HG02884 (cell line): ENCODE data around the gene DSTYK.
A peak's percentile ranks its signal among the peaks of the same experiment; 100 is the strongest.
"Not testable (repeated sequence)": the region's sequence is repeated elsewhere in the genome, so short reads cannot be mapped to it uniquely, and the experiment has no call there.

Source experiments
- ATAC-seq: cut with Tn5 transposase; IDR thresholded peaks from one replicate; pipeline ENCODE4 v1.9.1; 2021; ENCODE audit warnings: mild to moderate bottlenecking, moderate library complexity; ENCODE audit not compliant: unreplicated experiment

DSTYK gene

DNA sequence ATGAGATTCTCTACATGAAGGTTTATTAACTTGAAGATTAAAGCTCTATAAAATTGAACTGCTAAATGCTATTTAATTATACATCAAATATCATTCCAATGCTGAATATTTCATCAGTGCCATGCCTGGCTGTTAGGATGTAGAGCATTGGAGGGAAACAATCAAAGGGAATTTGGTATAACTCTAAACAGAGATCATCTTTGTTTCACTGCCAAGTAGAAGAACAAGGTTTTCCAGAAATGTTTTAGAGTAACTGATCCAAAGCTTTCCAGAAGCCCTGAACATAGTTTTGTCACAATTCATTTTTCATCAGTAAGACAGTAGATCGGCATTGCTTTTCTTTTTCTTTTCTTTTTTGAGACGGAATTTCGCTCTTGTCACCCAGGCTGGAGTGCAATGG lies 5.9 kb upstream of the DSTYK start:
- no peak for ATAC-seq

DNA sequence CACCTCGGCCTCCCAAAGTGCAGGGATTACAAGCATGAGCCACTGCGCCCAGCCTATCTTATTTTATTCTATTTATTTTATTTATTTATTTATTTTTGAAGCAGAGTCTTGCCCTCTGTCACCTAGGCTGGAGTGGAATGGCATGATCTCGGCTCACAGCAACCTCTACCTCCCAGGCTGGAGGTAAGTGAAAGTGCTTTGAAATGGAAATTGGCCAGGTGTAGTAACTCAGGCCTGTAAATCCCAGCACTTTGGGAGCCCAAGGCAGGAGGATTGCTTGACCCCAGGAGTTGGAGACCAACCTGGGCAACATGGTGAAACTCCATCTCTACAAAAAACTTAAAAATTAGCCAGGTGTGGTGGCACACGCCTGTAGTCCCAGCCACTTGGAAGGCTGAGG lies 5.1 kb upstream of the DSTYK start:
- no peak for ATAC-seq

DNA sequence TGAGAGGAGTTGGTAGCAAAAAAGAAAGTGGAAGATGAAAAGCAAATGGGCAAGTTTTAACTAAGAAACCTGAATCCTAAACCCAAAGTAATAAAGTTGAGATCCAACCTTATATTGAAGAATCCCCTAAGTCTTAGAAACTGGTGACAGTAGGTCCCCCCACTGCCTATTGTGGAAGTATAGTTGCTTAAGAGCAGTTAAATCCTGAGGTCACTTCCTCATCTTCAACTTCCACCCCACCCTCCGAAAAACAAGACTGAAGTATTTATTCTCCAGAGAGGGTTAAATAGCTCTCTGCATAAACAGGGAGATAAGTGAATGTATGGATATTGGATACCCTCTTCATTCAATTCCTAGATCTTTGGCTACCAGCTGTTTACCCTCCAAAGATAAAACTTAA lies 3.3 kb upstream of the DSTYK start:
- ATAC-seq = no peak

DNA sequence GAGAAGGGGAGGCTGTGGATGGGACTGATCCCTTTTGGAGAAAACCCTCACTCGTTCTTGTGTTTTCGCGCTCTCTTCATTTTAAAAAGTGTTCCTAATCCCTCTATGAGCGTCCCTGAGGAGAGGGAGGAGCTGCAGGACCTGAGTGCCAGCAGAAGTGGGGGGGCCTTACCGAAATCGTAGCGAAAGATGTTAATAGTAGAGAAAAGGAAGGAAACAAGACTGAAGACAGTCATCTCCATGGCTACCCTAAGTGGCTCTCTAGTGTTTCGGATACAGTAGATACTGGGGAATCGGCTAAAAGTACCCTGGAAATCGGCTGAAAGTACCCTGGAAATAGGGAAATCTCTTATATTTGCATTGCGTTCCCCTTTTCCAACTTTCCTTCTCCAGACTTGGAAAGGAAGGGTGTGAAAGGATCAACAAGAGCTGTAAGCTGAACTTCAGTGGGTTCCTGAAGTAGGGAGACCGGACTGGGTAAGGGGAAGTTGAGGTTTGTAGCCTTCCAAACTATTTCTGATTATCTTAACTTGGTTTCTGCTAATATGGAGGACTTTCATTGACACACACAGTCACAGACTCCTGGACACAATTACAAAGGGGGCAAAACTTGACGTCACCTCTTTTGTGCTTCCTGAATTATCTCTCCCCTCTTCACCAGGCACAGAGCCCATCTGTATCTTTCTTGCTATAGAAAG lies 486 bp upstream of the DSTYK start:
- peak; percentile 27 for ATAC-seq

DNA sequence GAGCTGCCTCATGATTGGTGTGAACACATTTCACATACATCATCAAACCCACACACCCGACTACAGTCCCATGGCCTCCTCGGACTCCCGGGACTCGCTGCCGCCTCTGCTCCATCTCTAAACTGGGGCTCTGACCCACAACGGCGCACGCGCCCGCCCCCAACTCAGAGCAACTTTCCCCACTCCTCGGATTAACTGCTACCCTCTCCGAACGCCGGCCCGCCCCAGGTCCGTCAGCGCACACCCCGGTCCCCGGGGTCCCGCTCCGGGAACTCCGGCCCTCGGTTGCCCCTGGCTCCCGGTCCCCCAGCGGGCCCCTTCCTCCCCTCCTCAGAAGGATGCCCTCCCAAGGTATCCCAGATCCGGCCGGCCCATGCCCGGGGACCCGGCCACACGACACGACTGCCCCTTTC lies 740 bp downstream of the DSTYK start:
- no peak for ATAC-seq

DNA sequence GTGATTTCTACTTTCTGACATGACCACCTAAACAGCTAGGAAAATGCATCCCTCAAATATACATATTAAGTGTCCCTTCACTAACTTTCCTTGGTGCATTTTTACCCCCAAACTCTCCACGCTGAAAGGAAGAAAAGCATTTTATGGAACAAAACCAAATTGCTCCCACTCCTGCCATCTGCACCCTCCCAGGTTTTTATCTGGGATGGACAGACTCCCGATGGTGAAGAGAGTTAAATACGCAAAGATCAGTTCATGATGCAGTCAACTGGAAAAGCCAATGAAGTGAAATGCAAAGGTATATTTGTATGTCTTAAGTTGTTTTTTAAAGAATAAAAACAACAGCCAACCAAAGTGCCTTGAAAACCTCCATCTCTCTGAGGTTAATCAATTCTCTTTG lies 2.7 kb downstream of the DSTYK start:
- ATAC-seq = no peak

DNA sequence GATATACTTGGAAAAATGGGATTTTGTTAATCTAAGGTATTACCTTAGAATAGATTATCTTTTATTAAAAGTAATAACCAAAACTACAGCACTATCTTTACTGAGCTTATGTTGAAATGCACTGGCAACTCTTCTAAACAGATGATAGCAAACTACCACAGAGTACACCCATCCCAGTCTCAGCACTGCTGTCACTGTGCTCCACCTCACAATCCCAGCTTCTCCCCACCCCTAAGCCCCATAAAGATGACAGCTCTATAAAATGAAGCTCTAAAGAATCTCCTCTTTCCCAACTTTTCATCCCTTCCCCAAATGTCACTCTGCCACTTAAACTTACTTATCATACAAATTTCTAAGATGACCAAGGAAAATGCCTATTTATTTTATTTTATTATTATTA lies 6.4 kb downstream of the DSTYK start:
- ATAC-seq = no peak

DNA sequence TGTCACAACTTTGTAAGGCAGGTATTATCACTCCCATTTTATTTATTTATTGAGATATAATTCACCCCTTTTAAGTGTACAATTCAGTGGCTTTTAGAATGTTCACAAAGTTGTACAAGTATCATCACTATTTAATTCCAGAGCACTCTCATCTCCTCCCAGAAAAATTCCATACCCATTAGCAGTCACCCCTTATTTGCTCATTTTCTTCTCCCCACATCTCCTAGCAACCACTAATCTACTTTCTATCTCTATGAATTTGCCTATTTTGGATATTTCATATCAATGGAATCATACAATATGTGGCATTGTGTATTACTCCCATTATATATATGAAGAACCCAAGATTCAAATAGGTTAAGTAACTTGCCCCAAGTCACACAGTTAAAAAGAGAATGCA lies 7.0 kb downstream of the DSTYK start:
- no peak for ATAC-seq

DNA sequence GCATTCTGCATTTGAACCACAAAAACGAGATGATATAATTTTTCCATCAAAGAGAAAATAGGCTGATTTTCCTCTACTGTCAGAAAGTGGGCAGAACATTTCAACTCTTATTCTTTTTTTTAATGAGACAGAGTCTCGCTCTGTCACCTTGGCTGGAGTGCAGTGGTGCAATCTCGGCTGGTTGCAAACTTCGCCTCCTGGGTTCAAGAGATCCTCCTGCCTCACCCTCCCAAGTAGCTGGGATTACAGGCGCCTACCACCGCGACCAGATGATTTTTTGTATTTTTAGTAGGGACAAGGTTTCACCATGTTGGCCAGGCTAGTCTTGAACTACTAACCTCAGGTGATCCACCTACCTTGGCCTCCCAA lies 11.6 kb downstream of the DSTYK start:
- ATAC-seq = no peak

DNA sequence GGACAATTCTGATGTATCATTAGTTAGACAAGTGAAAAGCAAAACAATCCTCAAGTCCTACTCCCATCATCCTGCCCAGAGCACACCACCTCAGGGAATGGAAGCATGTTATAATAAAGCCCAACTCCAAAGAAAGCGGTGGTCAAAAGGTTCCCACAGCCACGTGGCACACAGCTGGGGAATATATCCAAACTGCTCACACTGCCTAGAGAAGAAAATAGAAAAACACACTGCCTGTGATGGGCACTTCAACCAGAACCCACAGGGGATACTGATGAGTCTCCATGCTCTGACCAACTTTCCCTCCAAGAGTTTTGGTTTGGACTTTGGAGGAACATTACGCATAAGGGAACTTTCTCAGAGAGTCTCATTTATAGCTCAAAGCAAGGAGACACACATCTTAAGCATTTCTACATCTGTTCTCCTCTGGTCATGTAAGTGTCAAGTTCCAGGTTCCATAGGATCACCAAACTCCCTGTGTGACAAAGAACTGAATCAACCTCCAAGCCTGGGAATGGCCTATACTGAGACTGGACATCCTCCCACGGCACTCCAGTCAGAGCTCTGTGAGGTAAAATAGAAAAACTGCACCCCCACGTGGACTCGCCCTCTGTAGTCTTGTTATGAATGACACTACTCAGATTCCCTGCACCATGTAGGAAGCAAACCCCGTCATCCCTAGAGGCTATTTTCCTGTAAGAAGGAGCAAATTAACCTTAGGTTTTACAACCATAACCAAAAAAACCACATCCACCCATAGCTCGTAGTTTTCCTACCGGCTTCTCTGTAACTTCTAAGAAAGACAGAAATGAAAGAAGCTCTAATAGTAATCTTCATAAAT lies 12.2 kb downstream of the DSTYK start:
- ATAC-seq = no peak

DNA sequence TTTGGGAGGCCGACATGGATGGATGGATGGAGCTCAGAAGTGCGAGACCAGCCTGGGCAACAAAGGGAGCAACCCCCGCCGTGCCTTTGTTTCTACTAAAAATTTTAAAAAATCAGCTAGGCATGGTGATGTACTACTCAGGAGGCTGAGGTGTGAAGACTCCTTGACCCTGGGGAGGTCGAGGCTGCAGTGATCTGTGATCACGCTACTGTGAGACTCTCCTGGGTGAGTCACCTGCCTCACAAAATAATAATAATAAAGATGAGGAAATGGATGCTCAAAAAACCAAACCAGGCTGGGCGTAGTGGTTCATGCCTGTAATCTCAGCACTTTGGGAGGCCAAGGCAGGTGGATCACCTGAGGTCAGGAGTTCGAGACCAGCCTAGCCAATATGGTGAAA lies 19.2 kb downstream of the DSTYK start:
- ATAC-seq = no peak

DNA sequence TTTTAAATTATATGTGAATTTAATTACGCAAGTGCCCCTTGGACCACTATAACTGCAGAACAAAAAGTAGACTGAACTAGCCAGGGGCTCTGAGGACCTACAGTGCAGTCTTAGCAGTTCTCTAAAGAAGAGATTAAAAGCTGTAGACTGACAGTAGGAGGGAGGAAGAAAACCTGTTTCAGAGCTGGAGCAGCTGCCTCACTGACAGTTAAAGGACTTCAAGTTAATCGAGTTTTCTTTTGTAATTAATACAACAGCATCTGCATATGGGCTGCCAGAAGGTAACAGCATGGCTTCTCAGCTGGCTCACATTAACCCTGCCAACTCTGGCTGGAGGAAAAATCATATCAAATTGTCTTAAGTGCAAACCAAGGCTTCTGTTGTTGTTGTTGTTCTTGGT lies 19.9 kb downstream of the DSTYK start:
- ATAC-seq = no peak

DNA sequence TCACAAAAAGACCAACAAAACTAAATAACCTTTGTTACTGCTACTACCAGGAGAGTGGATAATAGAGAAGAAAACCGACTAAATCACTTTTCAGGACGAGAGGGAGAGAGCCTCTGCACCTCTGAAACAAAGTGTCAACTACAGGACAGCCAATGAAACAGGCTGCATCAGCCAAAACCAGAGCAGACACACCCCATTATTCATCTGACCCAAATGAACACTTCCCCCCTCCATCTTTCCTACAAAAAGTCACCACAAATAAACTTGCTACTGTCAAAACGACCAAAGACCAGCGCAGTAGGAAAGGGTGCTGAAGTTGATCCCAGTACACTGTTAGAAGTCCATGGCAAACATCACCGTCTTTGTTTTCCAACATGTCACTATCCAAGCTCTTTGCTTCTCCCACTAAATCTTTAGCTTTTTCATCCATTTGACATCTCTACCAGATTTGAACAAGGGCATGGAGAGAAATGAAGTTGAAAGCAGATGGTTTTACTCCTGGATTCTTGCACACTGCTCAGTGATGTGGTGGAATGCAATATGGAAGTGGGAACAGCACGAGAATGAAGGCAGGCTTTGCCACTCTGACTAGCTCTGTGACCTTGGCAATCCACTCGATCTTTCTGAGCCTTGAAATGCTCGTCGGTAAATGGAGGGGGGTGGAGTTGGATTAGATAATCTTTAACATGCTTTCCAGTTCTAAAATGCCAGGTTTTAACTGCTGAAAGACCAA lies 20.5 kb downstream of the DSTYK start:
- ATAC-seq = no peak

DNA sequence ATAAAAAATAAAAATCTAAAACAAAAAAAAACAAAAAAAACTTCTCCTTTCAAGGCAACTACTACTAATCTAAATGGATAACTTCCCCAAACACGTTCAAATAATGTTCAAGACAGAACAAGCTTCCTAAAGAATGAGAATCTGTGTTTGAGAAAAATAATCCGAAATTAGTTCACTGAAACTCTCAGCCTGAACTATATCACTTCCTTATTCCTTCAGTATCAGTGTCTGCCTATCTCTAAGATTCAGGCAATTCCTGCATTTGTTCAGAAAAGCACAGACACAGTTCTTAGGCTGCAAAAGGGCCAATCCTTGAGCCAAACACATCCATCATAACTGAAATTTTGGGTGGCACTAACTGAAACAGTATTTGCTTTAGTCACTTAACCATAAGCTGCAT lies 22.4 kb downstream of the DSTYK start:
- ATAC-seq = no peak

DNA sequence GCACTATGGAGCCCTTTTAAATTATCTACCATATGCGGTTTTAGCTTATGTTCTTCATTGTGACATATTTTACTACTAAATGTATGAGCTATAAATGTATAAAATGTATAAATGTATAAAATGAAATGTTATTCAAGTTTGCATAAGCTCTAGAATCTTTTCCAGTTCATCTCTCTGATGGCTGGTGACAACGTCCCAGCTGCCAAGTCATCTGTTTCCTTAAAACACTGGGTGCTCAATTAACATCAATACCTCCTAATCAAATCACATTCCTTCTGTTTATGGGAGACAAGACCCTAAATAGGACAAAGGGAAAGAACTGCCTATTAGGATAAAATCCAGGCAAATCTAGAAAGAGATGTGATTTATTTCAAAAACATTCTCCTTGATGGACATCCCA lies 22.9 kb downstream of the DSTYK start:
- no peak for ATAC-seq

DNA sequence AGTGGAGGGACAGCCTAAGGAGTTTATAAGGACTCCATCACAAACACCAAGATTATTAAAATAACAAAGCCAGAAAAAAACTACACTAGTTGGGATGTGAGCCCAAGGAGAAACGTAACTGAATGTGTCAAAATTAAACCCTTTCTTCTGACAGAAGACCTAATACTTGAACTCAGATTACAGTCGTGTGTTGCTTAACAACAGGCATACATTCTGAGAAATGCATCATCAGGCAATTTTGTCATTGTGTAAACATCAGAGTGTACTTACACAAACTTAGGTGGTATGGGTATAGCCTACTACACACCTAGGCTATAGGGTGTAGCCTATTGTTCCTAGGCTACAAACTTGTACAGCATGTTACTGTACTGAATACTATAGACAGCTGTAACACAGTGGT lies 23.4 kb downstream of the DSTYK start:
- no peak for ATAC-seq

DNA sequence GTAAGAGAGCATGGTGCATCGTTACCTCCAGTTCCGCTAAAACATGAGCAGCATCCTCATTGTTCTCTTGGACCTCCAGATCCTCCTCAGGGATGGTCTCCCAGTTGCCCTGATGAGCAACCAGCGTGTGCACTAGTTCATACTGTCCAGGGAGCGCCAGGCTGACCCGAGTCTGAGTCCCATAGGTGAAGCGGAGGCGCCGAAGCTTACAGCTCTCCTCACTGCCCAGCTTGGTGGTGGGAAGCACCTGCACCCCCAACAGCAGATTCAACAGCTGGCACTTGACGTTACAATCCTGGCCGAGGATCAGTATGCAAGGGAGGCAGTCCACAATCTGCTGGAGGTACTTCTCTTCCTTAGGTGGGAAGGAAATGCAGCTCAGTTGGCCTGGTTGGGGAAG lies 24.1 kb downstream of the DSTYK start:
- no peak for ATAC-seq

DNA sequence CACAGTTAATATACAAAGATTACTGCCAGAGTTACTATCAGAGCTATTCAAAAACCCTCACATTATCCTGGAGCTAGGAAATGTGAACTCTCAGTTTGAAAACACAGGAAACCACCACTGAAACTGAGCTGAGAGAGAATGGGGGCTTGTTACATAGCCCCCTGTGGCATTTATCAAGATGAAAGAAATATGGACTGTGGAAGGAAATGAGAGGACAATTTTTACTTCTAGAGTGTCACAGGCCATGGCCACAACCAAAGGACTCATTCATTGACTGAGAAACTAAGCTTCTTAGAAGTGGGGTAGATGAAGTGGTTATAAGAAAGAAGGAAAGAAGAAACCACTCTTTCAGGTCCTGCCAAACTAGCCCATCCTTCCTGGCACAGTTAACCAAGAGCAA lies 25.3 kb downstream of the DSTYK start:
- ATAC-seq = no peak

DNA sequence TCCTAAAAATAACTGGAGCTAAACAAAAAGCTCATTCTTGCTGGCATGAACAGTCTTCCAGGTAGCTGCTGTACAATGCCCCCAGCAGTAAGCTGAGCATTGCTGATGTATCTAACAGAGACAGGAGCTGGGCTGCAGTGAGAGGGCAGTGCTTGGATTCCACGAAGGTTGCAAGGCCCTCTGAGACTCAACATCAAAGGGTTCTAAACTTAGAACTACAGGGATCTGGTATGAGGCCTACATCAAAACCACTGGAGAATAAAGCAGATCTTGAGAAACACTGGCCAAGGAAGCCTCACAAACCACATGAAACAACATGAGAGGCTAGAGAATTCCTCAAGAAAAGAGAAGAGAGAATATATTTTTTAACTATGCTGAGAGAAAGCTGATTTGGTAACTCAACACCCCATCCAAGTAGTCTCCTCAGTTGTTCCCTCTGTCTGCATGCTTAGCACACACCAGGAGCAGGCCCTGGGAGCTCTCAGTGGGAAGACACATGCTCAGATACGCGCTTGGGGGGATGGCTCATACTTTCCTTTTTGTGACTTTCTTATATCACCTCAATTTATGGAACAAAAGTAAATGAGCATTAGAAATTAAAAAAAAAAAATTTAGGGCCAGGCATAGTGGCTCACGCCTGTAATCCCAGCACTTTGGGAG lies 27.7 kb downstream of the DSTYK start:
- no peak for ATAC-seq

DNA sequence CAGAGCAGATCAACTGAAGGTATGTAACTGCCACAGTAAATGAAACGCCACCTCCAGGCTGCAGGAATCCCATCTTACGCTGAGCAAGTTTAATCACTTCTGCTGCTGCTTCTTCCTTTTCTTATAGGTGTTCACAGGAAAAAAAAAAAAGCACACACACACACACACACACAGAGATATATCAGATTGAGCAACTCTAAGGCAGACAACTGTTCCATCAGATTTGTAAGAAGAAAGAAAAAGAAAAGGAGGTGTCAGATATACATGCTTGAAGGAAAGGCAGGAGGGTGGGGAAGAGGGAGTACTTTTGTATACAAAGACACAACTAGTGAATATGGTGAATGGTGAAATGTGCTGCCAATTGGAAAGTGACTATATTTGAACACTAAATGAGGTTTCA lies 28.6 kb downstream of the DSTYK start:
- ATAC-seq = no peak

DNA sequence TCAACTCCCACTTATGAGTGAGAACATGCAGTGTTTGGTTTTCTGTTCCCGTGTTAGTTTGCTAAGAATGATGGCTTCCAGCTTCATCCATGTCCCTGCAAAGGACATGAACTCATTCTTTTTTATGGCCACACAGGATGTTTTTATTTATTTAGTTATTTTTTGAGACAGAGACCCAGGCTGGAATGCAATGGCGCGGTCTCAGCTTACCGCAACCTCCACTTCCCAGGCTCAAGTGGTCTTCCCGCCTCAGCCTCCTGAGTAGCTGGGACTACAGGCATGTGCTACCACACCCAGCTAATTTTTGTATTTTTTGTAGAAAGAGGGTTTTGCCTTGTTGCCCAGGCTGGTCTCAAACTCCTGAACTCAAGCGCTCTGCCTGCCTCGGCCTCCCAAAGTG lies 31.2 kb downstream of the DSTYK start:
- not testable (repeated sequence) for ATAC-seq
